ENCODE measurements around the gene SPATS1.
A peak's percentile ranks its signal among the peaks of the same experiment; 100 is the strongest.
"Not testable (repeated sequence)": the region's sequence is repeated elsewhere in the genome, so short reads cannot be mapped to it uniquely, and the experiment has no call there.

SPATS1 gene

GRCh38 chr6:44311767-44312166 is 30.7 kb upstream of the SPATS1 start:
- no peak for DNase-seq (ENCODE audit: low read depth)

GRCh38 chr6:44312901-44313788 is 29.3 kb upstream of the SPATS1 start, which contains the start of gene AARS2:
AARS2 (minus strand) TSS chr6:44313347; CDS start chr6:44313323, 24 bp downstream.
- peak; percentile 71 for DNase-seq (ENCODE audit: low read depth)

DNA sequence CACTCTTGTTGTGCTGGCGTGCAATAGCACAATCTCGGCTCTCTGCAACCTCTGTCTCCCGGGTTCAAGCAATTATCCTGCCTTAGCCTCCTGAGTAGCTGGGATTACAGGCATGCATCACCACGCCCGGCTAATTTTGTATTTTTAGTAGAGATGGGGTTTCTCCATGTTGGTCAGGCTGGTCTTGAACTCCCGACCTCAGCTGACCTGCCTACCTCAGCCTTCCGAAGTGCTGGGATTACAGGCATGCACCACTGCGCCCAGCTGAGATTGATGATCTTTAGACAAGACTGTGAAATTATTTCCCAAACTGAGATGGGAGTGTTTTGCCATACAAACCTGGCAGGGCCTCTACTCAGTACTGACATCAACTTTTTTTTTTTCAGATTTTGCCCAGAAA is 27.8 kb upstream of the SPATS1 start:
- not testable (repeated sequence) for DNase-seq (ENCODE audit: low read depth)

- no peak for DNase-seq (ENCODE audit: low read depth)
Observed at GRCh38 chr6:44315516-44315915, 26.9 kb upstream of the SPATS1 start.

DNA sequence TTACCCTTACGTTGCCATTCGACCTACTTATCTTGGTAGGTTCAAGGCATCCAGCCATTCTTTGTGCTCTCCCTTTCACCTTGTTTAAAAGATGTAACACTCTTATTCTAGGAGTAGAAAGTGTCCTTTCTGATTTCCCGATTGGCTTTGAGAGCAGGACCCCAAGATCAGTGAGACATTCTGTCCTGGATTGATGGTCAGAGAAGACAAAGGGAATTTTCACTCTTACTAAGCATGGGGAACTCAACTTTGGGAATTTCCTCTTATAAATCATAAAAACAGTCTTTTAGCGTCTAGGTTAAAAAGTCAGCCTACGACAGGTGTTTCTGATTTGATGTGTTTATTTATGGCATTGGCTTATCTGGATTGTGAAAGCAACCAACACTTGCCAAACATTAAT is 26.5 kb upstream of the SPATS1 start:
- DNase-seq (ENCODE audit: low read depth) = no peak

GRCh38 chr6:44316481-44316880 is 26.0 kb upstream of the SPATS1 start:
- DNase-seq (ENCODE audit: low read depth) = no peak

GRCh38 chr6:44317136-44317631 is 25.3 kb upstream of the SPATS1 start:
- DNase-seq (ENCODE audit: low read depth) = not testable (repeated sequence)

DNA sequence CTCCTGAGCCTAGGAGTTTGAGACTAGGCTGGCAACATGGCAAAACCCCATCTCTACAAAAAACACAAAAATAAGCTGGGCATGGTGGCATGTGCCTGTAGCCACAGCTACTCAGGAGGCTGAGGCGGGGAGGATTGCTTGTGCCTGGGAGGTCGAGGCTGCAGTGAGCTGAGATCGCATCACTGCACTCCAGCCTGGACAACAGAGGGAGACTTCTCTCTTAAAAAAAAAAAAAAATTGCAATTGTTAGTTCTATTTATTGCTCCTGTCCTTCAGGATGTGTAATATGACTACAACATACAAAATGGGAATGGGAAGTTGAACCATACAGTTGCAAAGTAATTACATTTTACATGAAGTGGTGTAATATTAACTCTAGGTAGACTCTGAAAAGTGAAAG is 21.2 kb upstream of the SPATS1 start:
- DNase-seq (ENCODE audit: low read depth) = no peak

DNA sequence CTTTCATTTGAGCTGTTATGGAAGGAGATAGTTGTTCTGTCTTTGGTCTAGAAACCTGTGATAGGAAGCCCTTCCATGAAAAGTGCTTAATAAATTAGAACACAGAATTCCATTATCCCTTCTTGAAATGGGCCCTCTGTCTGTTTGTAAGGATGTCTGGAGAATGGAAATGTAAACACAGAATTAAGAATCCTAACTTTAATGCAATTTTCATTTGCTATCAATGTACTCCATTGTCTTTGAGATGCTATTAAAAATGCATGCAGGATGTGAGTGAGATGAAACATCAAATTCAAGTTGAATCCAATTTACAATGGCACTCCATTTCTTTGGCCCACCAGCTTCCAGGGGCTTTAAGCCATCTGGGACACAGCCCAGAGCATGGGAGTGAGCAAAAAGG is 15.4 kb upstream of the SPATS1 start:
- DNase-seq (ENCODE audit: low read depth) = no peak

- no peak for DNase-seq (ENCODE audit: low read depth)
Observed at GRCh38 chr6:44327760-44328159, 14.7 kb upstream of the SPATS1 start.

- not testable (repeated sequence) for DNase-seq (ENCODE audit: low read depth)
Observed at GRCh38 chr6:44328203-44328602, 14.2 kb upstream of the SPATS1 start.

DNA sequence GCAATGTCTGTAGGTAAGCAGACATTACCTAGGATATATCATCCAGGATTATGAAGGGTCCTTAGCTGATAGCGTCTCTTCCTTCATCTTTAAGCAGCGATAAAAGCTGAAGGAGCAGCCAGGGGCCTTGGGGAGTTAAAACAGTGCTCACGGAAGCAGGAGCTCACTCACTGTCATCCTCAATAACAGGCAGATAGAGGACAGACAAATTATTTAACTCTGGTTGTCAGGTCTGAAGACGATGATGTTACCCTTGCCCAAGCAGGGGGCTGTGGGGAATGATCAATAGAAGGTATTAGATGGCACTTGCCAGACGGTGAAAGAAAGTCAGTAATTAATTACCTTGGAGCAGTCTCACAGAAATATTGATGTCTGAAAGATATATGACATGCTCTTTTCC is 12.6 kb upstream of the SPATS1 start:
- no peak for DNase-seq (ENCODE audit: low read depth)

- peak; percentile 41 for DNase-seq (ENCODE audit: low read depth)
Observed at GRCh38 chr6:44332585-44332984, 9.9 kb upstream of the SPATS1 start.

DNA sequence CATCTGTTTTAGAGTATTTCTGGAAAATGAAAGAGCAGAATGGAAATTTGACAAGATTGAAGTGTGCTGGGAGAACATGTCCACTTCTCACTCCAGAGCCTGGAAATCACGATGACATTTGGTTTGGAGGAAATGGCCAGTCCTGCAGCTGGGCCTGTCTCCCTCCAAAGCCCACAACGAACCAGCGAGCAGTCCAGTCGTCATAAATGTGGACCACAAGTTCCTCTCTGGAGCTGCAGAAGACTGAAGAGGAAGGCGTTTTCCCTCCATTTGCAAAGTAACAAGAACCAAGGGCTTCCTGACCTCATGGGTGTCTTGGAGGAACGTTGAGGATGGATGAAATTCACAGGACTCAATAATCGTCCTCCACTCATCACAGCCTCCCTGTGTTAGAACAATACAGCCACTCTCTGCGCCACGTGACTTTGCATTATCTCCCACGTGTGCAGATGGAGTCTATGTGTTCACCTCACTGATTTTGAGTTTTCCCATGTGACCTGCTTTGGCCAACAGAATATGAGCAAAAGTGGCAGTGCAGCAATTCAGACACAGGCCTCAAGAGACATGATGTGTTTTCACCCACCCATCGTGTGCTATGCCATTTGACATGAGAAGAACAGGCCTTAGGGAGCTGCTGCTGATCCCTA is 9.1 kb upstream of the SPATS1 start:
- no peak for DNase-seq (ENCODE audit: low read depth)

GRCh38 chr6:44333942-44334341 is 8.5 kb upstream of the SPATS1 start:
- no peak for DNase-seq (ENCODE audit: low read depth)

- no peak for DNase-seq (ENCODE audit: low read depth)
Observed at GRCh38 chr6:44335631-44336030, 6.8 kb upstream of the SPATS1 start.

- DNase-seq (ENCODE audit: low read depth) = peak; percentile 36
Observed at GRCh38 chr6:44338228-44339122, 4.0 kb upstream of the SPATS1 start.

- no peak for DNase-seq (ENCODE audit: low read depth)
Observed at GRCh38 chr6:44339301-44339700, 3.1 kb upstream of the SPATS1 start.

GRCh38 chr6:44339763-44340625 is 2.5 kb upstream of the SPATS1 start:
- peak; percentile 22 for DNase-seq (ENCODE audit: low read depth)

- no peak for DNase-seq (ENCODE audit: low read depth)
Observed at GRCh38 chr6:44341095-44341890, 1.2 kb upstream of the SPATS1 start.

Measured in stromal cell of bone marrow (primary cell).